Keratinocyte (primary cell): ENCODE results near the gene CHST14. TPM values are rescaled to one million over a fixed set of nuclear protein-coding genes. Genes with fewer than 3 reads are reported as not detected.

Experiments
- DNase-seq: peaks from one replicate; pipeline ENCODE4 v3.0.0-alpha.2; 2011; ENCODE audit warnings: low read depth, missing footprints, low spot score
- FAIRE-seq: peaks from 2 replicates; lab custom pipeline; 2011; peaks lifted over from hg19 to GRCh38; lab: Jason Lieb, UNC
- H2AFZ ChIP-seq: 2 replicates; pipeline ENCODE4 v1.6.0; 2012; ENCODE audit warnings: low read length, control low read depth, inconsistent platforms; ENCODE audit not compliant: control insufficient read depth
- H3K27ac ChIP-seq: 2 replicates; pipeline ENCODE4 v1.5.1; 2011; ENCODE audit warnings: low read length; ENCODE audit not compliant: control insufficient read depth, insufficient read depth
- H3K27me3 ChIP-seq: 3 replicates; pipeline ENCODE4 v1.6.0; 2011; ENCODE audit warnings: low read length; ENCODE audit not compliant: control insufficient read depth, insufficient read depth; ENCODE audit errors: extremely low read depth
- H3K36me3 ChIP-seq, 2 experiments: 2 replicates in 1 of 2; 3 replicates in 1 of 2; pipeline ENCODE4 v1.5.1; 2011; ENCODE audit warnings: low read length in 2 of 2, mild to moderate bottlenecking in 1 of 2; ENCODE audit not compliant: control insufficient read depth in 2 of 2, insufficient read depth in 2 of 2; ENCODE audit errors: extremely low read depth in 1 of 2
- H3K4me1 ChIP-seq: 3 replicates; pipeline ENCODE4 v1.5.1; 2011; ENCODE audit warnings: low read length; ENCODE audit not compliant: control insufficient read depth, insufficient read depth; ENCODE audit errors: extremely low read depth
- H3K4me2 ChIP-seq: 3 replicates; pipeline ENCODE4 v1.6.0; 2011; ENCODE audit warnings: low read depth, low read length; ENCODE audit not compliant: control insufficient read depth, insufficient read depth; ENCODE audit errors: extremely low read depth
- H3K4me3 ChIP-seq, 3 experiments: fragments of 200-600 bp in 1 of 3; sonication (generic) in 1 of 3; 2 replicates in 2 of 3; 3 replicates in 1 of 3; pipeline ENCODE4 v1.5.1; 2011 to 2016; ENCODE audit warnings: low read length in 3 of 3, mild to moderate bottlenecking in 3 of 3, control low read depth in 2 of 3, inconsistent platforms in 1 of 3, low read depth in 1 of 3, mixed read lengths in 1 of 3, mixed run types in 1 of 3, moderate library complexity in 1 of 3; ENCODE audit not compliant: control insufficient read depth in 2 of 3, insufficient read depth in 2 of 3; ENCODE audit errors: extremely low read depth in 1 of 3
- H3K79me2 ChIP-seq: 2 replicates; pipeline ENCODE4 v1.6.0; 2012; ENCODE audit warnings: low read length; ENCODE audit not compliant: control insufficient read depth, insufficient read depth
- H3K9ac ChIP-seq: 3 replicates; pipeline ENCODE4 v1.6.0; 2011; ENCODE audit warnings: low read length; ENCODE audit not compliant: control insufficient read depth, insufficient read depth; ENCODE audit errors: extremely low read depth
- H3K9me1 ChIP-seq: 3 replicates; pipeline ENCODE4 v1.6.0; 2011; ENCODE audit warnings: low read length; ENCODE audit not compliant: control insufficient read depth, insufficient read depth; ENCODE audit errors: extremely low read depth
- H3K9me3 ChIP-seq: 2 replicates; pipeline ENCODE4 v1.5.1; 2012; ENCODE audit warnings: low read depth, low read length; ENCODE audit not compliant: control insufficient read depth
- H4K20me1 ChIP-seq: 3 replicates; pipeline ENCODE4 v1.6.0; 2011; ENCODE audit warnings: low read length; ENCODE audit not compliant: control insufficient read depth, insufficient read depth; ENCODE audit errors: extremely low read depth
- CTCF ChIP-seq, 3 experiments: IDR thresholded peaks in 1 of 3; conservative IDR thresholded peaks in 1 of 3; optimal IDR thresholded peaks in 1 of 3; 2 replicates in 2 of 3; 3 replicates in 1 of 3; pipeline versions ENCODE3 to v1.5.1; 2011; ENCODE audit warnings: low read length in 3 of 3, mild to moderate bottlenecking in 3 of 3, moderate library complexity in 2 of 3, control low read depth in 1 of 3, inconsistent platforms in 1 of 3; ENCODE audit not compliant: insufficient read depth in 2 of 3; ENCODE audit errors: extremely low read depth in 1 of 3
- EZH2 ChIP-seq: IDR thresholded peaks from one replicate; pipeline ENCODE4 v1.6.1; 2012; ENCODE audit warnings: inconsistent platforms, mild to moderate bottlenecking, low read length, moderate library complexity
- dilution Hi-C: fragments of 300-500 bp; cut with MboI; formaldehyde crosslinking; loops from one replicate; pipeline ENCODE4 v1.7.0; 2020; ENCODE audit warnings: low sequenced_read_pairs; ENCODE audit not compliant: extremely low pct_ligation_motif_present
- polyA plus RNA-seq, 5 experiments: library from polyadenylated mRNA; depleted of rRNA in 3 of 5; stranded (reverse) in 3 of 5; stranded (forward) in 1 of 5; unstranded in 1 of 5; fragments of >200 nt; gene quantifications; 1 replicate in 1 of 5; 2 replicates in 3 of 5; 3 replicates in 1 of 5; pipeline versions ENCODE4 v1.2.1 to v1.2.3, GENCODE V29; 2011 to 2012; ENCODE audit warnings: missing spikeins in 2 of 5, low read depth in 1 of 5, low replicate concordance in 1 of 5

Gene CHST14
- polyA plus RNA-seq, 1 donor (not counting 4 experiments of a cell fraction or from before 2014, with no cell fraction given) = 1.5 TPM

- no peak overlapping the region for H2AFZ ChIP-seq
- H3K36me3 ChIP-seq = peaks cover 10 to 13% of the 10 kb centered on the region in 2 experiments
These were observed 4.8 kb upstream of the CHST14 start for GRCh38 chr15:40465939-40466338.

GRCh38 chr15:40466426-40467260 lies 4.1 kb upstream of the CHST14 start:
- no peak for TF ChIP-seq CTCF (optimal IDR thresholded peaks at IDR 0.05 in 1 of 3, IDR thresholded peaks at IDR 0.05 in 1 of 3, conservative IDR thresholded peaks at IDR 0.05 in 1 of 3; ENCODE audit: extremely low read depth in 1 of 3, insufficient read depth in 2 of 3, low read length in 3 of 3)
- TF ChIP-seq EZH2 = no peak
- Histone ChIP-seq H3K4me3 (no peak overlapping the region), H3K4me2 (no peak overlapping the region), H3K9me1 (no peaks in the 10 kb centered on the region), H4K20me1 (peaks cover 3% of the 10 kb centered on the region), H3K79me2 (no peaks in the 10 kb centered on the region), H3K27ac (no peak overlapping the region), H3K36me3 (peaks cover 10 to 11% of the 10 kb centered on the region in 2 experiments), H3K9ac (no peak overlapping the region), H2AFZ (no peak overlapping the region), H3K27me3 (no peaks in the 10 kb centered on the region), H3K9me3 (no peaks in the 10 kb centered on the region), H3K4me1 (peaks cover 16% of the 10 kb centered on the region)
- FAIRE-seq (no peak), DNase-seq (no peak)
- dilution Hi-C loops = no loop called here

More at GRCh38 chr15:40465939-40466338, 4.8 kb upstream of the CHST14 start:
- Histone ChIP-seq H4K20me1 (peaks cover 3% of the 10 kb centered on the region), H3K4me3 (no peak overlapping the region), H3K4me1 (peaks cover 12% of the 10 kb centered on the region), H3K4me2 (no peak overlapping the region), H3K9ac (no peak overlapping the region), H3K27ac (no peak overlapping the region), H3K9me1 (no peaks in the 10 kb centered on the region), H3K27me3 (no peaks in the 10 kb centered on the region), H3K9me3 (no peaks in the 10 kb centered on the region), H3K79me2 (no peaks in the 10 kb centered on the region)
- no peak for TF ChIP-seq CTCF (optimal IDR thresholded peaks at IDR 0.05 in 1 of 3, IDR thresholded peaks at IDR 0.05 in 1 of 3, conservative IDR thresholded peaks at IDR 0.05 in 1 of 3; ENCODE audit: extremely low read depth in 1 of 3, insufficient read depth in 2 of 3, low read length in 3 of 3)
- no peak for TF ChIP-seq EZH2
- FAIRE-seq (no peak), DNase-seq (no peak)
- dilution Hi-C loops = no loop called here
